ENCODE measurements around the gene TNFRSF14.
"Not testable (repeated sequence)": the region's sequence is repeated elsewhere in the genome, so short reads cannot be mapped to it uniquely, and the experiment has no call there.

TNFRSF14 gene

GRCh38 chr1:2566101-2567045, 10.2 kb downstream of the TNFRSF14 start:
- no peak for DNase-seq (ENCODE audit: low read depth in 1 of 2, low spot score in 1 of 2)

DNA sequence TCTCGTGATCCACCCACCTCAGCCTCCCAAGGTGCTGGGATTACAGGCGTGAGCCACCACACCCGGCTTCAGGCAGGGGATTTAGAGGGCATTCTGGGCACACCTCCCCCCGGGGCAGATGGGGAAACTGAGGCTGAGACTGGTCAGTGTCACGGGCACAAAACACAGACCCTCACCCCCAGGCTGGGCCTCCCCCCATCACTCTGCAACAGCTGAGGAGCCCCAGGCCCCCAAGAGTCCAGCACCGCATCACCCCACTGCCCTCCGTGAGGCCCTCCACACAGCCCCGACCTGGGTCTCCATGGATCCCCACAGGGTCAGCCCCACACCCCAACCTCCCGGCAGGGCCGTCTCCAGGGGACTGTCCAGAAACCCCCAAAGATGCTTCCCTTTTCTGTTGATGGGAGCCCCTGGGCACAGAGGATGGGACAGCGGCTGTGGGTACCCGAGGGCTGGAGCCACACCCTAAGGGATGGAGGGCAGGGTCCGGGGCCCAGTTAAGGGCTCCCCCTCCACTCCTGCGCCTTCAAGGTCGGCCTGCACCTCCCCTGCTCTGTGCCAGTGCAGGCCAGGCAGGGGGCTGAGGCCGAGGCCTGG, 11.0 kb downstream of the TNFRSF14 start:
- no peak for DNase-seq (ENCODE audit: low read depth in 1 of 2, low spot score in 1 of 2)

DNA sequence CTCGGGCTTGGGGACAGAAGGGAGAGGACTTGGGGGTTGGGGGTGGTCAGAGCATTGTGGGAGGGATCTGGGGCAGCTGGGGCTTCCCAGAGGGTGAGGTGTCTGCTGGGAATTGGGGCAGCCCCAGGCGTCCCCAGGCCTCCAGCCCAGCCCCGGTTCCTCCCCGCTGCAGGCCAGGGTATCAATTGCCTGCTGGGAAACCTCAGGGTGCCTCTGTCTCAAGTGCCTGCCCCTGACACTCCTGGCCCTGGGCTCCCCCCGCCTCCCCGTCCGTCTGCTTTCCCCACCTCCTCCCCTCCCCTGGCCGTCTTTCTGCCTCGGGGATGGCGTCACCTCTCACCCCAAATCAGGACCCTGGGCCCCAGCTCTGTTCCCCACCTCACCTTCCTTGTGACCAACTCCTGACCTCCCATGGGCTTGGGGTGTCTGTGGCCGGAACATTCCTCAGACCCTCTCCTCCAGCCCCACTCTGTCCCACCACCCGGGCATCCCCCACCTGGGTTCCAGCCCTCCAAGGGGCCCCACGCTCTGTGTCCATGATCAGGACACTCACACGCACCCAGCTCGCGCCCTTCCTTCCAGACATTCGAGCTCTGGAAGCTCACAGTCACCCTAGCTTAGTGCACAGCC, 12.1 kb downstream of the TNFRSF14 start:
- not testable (repeated sequence) for DNase-seq (ENCODE audit: low read depth in 1 of 2, low spot score in 1 of 2)

DNA sequence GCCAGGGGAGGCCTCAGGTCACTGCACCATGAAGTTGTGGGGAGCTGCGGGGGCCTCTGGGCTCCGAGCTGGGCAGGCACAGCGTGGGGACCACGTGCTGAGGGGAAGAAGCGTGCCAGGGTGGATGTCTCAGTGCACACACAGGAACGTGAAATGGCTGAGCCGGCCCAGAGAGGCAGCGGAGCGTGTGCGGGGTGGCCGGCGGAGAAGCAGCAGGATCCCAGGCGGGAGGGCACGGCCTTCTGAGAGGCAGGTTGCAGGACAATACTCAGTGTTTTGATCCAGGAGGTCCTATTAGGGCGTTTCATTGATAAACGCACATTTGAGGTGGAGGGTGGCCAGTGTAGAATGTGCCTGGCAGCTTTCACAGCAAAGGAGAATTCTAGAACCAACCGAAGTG, 12.9 kb downstream of the TNFRSF14 start:
- no peak for DNase-seq (ENCODE audit: low read depth in 1 of 2, low spot score in 1 of 2)

DNA sequence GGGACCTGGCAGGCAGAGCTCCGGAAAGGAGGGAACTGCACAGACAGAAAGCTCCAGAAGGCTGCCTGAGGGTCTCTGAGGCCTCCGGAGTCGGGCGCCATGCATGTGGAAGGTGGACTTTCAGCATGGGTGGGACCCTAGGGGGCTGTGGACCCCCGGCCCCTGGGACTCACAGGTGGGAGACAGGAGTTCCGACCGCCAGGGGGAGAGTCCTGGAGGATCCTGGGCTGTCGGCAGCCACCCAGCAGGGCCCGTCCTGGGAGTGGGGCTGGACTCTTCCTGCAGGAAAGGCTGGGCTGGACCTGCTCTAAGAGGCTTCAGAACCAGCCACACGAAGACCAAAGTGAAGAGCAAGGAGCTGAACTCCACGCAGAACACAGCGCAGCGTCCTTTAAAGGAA, 13.5 kb downstream of the TNFRSF14 start:
- not testable (repeated sequence) for DNase-seq (ENCODE audit: low read depth in 1 of 2, low spot score in 1 of 2)

DNA sequence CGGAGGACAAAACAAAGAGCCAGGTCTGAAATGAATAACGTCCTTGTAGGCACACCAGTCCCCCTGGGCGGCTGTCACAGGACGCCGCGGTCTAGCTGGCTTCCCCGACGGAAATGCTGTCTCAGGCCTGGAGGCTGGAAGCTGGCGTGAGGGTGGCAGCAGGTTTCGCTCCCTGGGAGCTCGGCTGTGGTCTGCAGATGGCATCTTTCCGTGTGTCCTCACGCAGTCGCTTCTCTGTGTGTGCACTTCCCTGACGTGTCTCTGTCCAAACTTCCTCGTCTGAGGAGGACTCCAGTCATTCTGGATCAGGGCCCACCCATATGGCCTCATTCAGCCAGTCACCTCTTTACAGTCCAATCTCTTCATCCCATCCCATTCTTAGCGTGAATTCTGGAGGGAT, 14.2 kb downstream of the TNFRSF14 start:
- DNase-seq (ENCODE audit: low read depth in 1 of 2, low spot score in 1 of 2) = no peak

DNA sequence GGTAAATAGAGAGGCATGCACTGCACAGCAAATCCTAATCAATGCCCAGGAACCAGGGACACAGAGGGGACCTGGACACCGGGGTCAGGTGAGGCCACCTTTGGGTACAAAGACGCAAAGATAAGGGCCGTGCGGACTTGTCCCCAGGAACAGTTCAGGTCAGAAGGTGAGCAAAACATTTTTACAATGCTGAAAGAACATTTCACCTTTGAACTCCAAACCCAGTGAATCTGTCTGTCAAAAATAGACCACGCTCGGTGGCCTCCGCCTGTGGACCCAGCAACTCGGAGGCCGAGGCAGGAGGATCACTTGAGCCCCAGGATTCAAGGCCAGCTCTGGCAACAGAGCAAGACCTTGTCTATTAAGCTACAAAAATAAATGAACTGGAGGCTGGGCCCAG, 15.2 kb downstream of the TNFRSF14 start:
- no peak for DNase-seq (ENCODE audit: low read depth in 1 of 2, low spot score in 1 of 2)

DNA sequence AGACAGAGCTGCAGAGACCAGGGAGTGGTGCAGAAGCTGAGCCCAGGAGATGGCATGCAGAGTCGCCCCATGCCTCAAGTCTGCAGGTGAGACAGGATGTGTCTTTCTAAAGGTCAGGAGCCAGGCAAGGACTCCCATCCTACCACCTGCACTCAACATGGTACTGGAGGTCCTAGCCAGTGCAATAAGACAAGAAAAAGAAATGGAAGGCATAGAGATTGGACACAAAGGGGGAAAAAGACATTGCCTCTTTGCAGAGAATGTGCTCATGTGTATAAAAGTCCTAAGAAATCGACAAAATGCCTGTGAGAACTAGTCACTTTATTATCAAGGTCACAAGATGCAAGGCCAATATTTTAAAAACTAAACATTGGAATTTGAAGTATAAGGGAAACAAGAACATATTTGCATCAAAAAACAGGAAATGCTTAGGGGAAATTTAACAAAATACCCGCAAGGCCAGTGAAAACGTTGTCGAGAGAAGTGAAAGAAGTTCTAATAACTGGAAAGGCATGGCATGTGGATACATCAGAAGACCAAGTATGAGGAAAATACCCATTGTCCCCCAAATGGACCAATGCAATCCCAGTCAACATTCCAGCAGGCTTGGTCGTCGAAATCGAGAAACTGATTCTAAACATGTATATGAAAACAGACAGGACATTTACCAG, 17.2 kb downstream of the TNFRSF14 start:
- DNase-seq (ENCODE audit: low read depth in 1 of 2, low spot score in 1 of 2) = no peak

DNA sequence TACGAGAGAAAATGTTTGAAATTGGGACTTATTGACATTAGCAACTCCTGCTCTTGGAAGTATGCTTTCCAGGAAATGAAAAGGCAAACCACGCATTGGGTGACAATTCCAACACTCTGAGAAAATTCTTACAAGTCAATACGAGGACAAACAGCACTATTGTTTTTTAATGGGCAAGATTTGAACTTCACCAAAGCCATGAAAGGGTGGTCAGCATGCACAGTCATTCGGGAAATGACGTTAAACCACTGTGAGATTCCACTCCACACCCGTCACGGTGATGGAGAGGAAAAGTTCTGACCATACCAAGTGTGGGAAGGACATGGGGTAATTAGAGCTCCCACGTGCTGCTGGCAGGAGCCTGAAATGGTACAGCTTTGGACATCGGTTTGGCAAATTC, 18.2 kb downstream of the TNFRSF14 start:
- DNase-seq (ENCODE audit: low read depth in 1 of 2, low spot score in 1 of 2) = no peak

- DNase-seq (ENCODE audit: low read depth in 1 of 2, low spot score in 1 of 2) = no peak
These were observed 19.9 kb downstream of the TNFRSF14 start for GRCh38 chr1:2575801-2576663.

DNA sequence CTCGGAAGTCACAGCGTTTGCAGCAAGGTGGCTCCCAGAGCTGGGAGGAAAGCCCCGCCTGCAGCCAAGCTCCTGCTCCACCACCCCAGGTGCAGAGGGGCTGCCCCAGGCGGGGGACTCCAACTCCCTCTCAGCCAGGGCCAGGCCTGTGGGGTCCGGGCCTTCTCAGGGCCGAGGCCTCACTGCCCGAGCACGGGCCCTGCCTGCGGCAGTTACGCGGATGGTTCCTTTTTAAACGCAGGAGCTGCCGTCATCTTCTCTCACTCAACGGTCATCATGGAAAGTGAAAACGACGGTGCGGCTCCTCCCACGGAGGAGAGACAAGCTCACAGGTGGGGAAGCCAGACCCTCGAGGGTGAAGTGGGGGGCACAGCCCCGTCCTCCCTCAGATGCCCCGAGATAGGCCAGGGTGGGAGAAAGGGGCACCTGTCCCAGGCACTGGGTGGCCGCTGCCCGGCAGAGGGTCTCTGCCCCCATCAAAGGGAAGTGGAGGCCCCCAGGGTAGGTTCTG, 21.4 kb downstream of the TNFRSF14 start:
- DNase-seq (ENCODE audit: low read depth in 1 of 2, low spot score in 1 of 2) = peak in 1 of 2 donors; percentile 32

DNA sequence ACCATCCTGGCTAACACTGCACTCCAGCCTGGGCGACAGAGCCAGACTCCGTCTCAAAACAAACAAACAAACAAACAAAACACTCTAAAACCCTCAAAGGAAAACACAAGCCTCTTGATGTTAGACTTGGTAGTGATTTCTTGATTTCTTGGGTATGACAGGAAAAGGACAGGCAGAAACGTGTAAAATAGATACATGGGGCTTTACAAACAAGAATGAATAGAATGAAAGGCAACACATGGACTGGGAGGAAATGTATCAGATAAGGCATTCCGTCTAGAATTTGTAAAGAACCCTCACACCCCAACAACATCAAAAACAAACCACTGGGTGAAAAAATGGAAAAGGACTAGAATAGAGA, 22.6 kb downstream of the TNFRSF14 start:
- no peak for DNase-seq (ENCODE audit: low read depth in 1 of 2, low spot score in 1 of 2)

DNA sequence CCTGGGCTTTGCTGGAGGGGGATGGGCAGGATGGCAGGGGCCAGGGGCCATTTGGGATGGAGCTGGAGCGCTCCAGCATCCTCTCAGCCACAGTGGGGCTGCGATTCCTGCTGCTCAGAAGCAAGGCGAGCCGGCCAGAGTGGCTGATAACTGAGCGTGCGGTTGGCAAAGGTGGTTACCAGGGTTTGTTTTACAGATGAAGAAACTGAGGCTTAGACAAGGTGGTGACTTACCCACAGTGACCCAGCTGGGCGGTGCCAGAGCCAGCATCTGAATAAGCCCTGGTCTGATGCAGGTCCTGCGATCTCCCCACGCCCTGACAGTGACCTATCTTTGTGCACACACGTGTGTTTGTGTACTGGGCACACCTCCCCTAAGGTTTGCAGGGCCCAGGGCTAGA, 24.5 kb downstream of the TNFRSF14 start:
- DNase-seq (ENCODE audit: low read depth in 1 of 2, low spot score in 1 of 2) = no peak

DNA sequence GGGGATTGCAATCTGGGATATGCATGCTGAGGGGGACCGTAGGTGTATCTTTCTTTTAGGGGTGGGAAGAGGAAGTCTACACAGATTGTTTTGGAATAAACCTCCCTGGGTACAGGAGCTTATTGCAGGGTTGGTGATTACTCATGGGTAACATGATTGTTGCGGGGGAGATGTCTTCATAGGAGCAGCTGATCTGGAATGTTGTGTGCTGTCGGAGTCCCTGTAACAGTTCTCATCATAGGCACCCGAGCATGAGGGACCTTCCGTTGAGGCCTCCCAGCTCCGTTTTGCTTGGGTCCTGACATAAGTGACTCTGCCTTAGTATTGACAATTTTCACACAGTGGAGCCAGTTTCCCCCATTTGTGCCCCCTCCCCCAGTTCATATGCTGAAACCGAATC, 26.2 kb downstream of the TNFRSF14 start:
- no peak for DNase-seq (ENCODE audit: low read depth in 1 of 2, low spot score in 1 of 2)

GRCh38 chr1:2583331-2583791, 27.2 kb downstream of the TNFRSF14 start:
- DNase-seq (ENCODE audit: low read depth in 1 of 2, low spot score in 1 of 2) = peak in 1 of 2 donors; percentile 18

GRCh38 chr1:2583871-2584351, 27.7 kb downstream of the TNFRSF14 start:
- no peak for DNase-seq (ENCODE audit: low read depth in 1 of 2, low spot score in 1 of 2)

GRCh38 chr1:2584686-2585317, 28.6 kb downstream of the TNFRSF14 start:
- DNase-seq (ENCODE audit: low read depth in 1 of 2, low spot score in 1 of 2) = no peak

DNA sequence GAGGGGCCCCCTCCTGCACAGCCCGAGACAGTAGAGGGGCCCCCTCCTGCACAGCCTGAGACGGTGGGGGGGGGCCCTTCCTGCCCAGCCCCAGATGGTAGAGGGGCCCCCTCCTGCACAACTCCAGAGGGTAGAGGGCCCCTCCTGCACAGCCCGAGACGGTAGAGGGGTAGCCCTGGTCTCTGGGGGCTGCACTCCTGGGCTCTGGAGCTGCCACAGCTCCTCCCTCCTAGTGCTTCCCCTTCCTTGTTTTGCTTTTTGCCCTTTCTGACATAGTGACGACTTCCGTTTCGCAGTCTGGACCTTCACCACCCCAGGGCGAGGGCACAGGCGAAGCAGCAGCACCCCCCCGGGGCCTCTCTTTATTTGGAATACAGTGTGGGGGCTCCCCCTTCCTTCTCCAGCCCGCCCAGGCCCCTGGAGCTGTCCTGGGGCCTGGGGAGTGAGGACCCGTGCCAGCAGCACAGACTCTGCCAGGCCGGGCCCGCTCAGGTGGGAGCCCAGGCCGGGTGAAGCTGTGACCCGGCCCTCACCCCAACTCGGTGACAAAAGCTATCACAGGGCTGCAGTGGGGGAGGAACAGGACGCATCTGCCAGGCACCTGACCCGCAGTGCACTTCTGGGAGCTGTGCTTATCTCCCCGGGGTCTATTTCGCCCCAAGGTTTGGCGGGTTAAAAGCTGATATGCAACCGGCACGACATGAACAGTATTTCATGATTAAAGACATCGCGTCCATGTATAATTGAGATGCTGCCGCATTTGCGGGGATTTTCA, 29.3 kb downstream of the TNFRSF14 start:
- peak; percentile 39 to 58 for DNase-seq (ENCODE audit: low read depth in 1 of 2, low spot score in 1 of 2)
